Stimulated activated naive CD8-positive, alpha-beta T cell treated with anti-CD3 and anti-CD28 coated beads, Interleukin-15, Interleukin-2, amounts not matched to agents 100 U/mL and 50 U/mL, for 24 hours (primary cell): Measurements from ENCODE around the gene GRIA1.

Source experiments
- ATAC-seq: fragments of 150-1000 bp; cut with Tn5 transposase; one replicate; pipeline ENCODE4 v1.10.0; 2021
- DNase-seq: peaks from one replicate; pipeline ENCODE4 v3.0.0; 2021

GRIA1 gene

DNA sequence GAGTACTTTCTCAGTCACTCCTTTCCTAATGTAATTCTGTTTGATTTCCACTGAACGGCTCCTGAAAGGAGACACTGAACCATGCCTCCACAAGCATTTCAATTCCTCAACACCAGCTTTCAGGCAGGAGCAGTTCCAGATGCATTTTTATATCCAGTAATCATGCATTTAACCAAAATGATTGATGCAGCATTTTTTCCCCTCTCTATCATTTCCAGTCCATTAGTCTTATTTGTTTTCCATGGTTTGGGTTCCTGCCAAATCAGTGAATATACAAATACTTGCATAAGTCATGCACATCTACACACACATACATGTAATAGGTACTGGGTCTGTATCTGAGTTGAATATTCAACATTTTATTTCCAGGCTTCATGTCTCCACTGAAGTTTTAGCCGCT is 122.7 kb downstream of the GRIA1 start:
- ATAC-seq, result no peak

DNA sequence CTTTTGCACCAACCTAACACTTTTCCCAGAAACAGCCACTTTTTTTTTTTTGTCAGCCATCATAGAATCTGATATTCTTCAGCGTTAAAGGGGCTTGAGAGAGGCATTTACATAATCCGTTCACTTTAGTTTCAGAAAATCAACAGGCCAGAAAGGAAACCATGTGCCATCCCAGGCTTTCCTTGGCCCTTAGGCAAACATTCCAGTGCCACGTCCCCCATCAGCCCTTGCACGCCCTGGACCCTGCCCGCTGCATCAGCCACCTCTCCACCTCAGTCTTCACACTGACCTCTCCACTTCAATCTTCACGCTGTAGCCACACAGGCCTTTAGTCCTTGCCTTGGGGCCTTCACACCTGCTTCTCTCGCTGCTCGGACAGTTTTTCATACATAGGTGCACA is 123.2 kb downstream of the GRIA1 start:
- ATAC-seq (no peak), DNase-seq (no peak)

More for the DNA sequence above, 122.7 kb downstream of the GRIA1 start:
- DNase-seq, result no peak

DNA sequence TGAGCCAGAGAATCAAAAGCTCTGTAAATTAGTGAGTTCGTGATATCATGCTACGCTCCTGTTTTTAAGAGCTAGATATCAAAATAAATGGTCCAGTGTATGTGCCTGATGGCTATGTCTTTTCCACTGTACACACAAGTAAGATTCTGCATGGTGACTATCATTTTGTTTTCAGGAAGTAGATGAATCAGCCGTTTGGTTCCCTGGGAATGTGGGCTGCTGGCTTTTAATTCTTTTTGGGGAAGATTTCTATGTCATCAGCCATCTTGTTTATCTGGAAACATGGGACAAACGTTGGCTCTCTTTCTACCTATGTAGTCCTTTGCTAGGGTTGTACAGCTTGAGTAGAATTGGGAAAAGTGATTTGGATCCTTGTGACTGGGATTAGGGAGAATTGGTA is 126.7 kb downstream of the GRIA1 start:
- no peak for ATAC-seq
- DNase-seq, result no peak

DNA sequence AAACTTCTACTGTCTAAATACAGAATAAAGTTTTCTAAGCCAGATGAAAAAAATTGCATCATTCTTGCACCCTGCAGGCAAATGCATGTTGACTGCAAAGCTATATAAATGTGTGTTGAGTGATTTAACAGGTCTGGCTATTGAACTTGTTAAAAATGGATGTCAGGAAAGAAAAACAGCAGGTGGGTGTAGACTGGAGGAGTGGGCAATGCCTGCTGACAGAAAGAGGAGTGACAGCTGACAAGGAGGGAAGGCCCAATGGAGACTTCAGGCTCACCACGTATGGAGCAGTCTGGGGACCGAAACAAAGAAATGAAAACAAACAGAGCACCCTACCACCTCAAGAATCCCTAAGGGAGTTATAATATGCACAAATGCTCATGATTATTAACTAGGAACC is 127.8 kb downstream of the GRIA1 start:
- DNase-seq, result no peak
- ATAC-seq, result no peak

DNA sequence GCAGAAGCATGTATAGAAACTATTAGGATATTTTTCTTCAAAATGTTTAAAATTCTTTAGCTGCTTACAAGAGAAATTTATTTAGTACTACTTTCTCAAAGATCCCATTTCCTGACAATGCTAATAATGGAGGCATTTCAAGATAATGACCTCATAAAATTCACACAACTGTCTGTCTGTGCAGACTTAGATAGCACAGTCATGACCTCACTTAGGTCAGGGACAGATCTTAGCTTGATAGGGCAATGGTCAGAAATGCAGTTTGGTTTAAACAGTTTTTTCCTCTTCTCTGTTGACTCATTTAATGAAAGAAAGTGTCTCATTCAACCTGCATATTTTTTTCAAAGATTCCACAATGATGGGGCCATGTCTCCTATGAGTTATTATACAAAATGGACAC is 128.4 kb downstream of the GRIA1 start:
- ATAC-seq, result no peak
- DNase-seq, result no peak

DNA sequence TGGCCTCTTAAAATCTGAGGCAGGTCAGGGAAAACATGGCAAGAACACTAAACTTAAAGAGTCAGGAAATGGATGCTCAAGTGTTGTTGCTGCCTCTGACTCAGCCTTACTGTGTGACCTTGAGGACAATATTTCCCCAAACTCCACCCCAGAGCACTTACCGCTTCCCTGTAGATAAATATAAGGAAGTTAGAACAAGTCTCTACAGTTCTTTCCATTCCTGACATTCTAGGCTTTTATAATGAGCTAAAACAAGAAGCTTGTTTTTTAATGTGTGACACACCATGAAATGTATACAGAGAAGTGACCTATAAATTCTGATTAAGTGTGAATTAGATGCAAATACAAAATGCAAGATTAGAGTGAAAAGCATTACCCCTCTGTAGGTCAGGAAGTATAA is 129.3 kb downstream of the GRIA1 start:
- DNase-seq (no peak), ATAC-seq (no peak)

DNA sequence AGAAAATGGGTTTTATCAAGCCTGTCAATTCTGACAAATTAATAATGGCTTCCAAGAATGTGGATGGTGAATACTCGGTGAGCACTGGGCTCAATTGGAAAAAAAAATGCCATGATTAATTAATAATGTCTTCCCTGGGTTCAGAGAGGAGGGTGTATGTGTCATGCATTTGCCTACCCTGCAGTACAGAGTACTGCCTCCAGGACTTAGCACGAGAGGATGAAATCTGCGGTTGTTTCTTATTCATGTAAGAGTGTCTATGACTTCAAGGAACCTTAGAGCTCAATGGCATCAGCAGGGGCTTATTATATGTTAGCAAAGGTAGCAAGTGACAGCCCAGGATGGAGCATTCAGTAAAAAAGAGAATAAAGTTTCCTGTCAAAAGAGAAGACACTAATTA is 132.7 kb downstream of the GRIA1 start:
- DNase-seq, result no peak
- no peak for ATAC-seq

DNA sequence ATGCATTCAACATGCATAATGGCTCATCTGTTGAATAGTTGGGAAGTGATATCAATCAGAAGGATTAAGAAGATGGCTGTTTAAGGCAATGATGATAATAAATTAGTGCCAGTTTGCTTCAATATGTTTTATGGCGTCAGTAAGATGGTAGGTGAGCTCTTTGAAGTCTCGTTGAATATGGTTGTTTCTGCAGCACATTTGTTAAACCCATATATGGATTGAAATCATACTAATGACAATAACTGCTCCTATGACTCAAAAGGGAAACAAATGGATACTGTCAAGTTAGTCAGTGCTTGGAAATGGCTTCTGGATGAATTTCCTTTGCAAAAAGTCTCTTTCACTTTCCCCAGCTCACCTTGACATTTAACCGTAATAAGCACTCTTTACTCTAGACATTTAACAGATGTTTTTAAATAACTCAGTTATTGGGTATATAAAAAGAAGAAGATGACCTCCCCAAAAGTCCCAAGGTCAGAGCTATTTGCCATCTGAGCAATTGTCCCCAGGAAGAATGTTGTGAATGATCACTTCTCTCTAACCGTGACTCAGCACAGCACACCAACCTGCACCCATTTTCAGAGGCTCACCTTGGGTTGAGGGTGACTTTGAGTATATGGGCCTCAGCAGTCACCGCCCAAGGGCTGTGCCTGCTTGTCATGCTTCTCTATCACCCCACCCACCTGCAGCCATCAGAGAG is 133.4 kb downstream of the GRIA1 start:
- ATAC-seq, result no peak
- no peak for DNase-seq

DNA sequence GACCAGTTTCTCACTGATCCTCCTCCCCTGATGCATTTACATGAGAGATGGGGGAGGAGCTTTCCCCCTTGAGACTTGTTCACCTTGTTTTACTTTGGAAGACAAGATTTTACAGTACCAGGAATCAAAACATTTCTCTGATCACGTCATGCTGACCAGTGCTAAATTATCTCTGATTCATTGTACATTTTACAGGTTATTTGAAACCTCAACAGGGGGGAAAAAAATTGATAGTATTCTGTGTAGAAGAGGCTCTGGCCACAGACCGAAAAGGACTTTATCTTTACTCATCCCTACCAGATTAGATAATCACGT is 133.9 kb downstream of the GRIA1 start:
- DNase-seq (no peak), ATAC-seq (no peak)

DNA sequence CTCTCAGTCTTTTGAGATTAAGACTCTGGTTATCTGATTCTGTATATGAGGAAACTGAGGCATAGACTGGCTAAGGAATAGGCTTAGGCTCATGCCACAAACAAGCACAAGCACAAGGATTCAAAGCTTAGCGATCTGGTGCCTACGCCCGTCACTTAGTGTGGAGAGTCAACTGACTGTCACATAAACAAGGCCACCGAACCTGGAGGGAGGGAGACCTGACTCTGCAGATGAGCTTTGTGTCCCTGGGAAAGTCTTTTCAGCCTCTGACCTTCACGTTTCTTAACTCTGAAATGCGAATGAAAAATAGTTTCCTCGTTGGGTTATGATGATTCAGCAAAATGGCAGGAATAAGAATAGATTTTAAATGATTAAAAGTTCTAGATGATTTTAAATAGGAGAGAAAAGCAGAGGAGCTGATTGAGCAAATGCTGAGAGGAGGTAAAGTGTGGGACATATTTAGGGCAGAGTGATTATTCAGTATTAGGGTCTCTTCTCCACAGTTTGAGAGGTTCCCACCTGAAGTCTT is 135.4 kb downstream of the GRIA1 start:
- ATAC-seq, result no peak
- DNase-seq, result no peak

DNA sequence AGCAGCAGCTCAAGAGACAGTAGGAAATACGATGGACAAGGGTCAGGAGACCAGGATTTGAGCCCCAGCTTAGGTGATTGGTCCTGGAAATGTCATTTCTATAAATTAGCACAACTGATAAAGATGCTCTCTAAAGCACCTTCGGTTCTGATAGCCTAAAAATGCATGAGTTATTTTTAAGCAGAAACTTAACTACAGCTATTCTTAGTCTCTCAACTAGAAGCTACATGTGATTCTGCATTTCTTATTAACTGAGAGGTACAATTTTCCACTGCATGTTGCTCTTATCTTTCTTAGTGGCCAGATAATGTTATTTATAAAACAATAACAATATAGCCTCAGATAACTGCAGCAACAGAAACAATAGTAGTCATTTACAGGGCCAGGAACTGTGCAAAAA is 136.4 kb downstream of the GRIA1 start:
- DNase-seq (no peak), ATAC-seq (no peak)

DNA sequence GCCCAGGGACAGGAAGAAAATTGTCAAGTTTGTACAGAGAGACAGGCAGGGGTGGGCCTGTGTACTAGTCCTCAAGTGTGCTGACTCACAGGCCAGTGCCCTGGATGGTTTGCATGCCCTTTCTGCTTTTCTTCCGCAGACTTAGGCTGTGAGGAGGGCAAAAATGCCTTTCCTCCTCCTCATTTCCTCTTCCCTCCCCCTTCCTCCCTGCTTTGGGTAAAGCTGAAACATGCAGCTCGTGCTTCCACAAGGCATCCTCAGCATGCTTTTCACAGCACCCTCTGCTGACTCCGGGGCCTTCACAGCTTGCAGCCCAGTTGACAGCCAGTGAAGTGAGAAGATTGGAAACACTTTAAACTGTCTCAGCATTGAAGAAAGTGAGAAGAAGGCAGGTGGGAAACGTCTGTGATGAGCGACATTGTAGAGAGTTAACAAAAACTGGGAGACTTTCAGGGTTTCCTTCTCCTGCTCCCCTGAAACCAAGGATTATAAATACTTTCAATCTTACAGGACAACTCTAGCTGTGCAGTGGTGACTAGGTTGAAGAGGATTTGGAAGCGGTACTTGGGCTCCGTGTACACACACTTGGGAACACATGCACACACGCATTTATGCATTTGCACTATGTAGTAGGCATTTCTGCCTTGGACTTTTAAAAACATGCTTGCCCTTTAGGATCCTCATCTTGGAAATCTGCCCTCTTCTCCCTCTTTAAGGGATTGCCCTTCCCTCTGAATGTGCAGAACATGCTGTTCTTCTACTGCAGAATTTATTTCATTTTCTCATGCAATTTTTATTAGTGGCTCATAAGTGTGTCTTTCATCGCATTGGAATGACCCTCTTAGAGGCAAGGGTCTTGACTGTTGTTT is 138.8 kb downstream of the GRIA1 start:
- no peak for DNase-seq
- ATAC-seq, result no peak

DNA sequence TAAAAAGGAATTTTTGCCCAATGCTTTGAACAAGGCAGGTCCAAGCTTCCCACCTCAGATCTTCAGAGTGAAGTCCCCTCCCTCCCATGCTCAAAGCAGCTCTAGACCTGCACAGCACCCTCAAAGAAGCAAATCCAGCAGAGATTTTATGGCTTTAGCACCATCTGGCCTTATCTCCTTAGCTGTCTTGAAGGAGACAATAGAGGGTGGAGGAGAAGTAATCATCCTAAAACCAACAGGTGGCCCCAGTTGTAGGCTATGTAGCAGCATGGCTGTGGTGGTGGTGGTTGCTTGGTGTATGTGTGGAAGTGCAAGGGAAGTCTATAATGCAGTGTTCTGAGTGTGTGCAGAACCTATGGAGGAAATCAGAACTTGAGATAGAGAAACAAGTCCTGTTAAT is 140.1 kb downstream of the GRIA1 start:
- no peak for DNase-seq
- no peak for ATAC-seq

DNA sequence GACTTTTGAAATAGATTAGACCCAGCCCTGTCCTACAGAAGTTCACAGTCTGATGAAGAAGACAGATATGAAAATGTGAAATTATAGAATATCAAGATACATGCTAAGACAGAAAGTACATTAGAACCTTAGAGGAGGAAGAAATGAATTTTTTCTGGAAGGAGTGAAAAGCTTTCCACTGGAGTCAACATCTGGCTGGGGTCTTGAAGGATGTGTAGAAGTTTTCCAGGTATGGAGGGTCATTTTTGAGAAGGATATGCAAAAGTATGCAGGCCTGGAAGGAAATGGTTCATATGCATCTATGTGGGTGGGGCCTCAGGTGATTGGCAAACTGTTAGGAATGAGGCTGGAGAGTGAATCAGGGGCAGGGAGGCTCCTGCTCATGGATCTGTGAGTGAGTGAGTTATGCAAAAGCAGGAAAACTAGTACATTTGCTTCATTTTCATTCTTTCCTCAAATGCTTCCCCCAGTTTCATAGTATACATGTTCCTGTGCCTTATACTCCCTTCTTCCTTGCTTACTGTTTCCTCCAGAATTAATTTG is 142.3 kb downstream of the GRIA1 start:
- no peak for ATAC-seq
- DNase-seq, result no peak

DNA sequence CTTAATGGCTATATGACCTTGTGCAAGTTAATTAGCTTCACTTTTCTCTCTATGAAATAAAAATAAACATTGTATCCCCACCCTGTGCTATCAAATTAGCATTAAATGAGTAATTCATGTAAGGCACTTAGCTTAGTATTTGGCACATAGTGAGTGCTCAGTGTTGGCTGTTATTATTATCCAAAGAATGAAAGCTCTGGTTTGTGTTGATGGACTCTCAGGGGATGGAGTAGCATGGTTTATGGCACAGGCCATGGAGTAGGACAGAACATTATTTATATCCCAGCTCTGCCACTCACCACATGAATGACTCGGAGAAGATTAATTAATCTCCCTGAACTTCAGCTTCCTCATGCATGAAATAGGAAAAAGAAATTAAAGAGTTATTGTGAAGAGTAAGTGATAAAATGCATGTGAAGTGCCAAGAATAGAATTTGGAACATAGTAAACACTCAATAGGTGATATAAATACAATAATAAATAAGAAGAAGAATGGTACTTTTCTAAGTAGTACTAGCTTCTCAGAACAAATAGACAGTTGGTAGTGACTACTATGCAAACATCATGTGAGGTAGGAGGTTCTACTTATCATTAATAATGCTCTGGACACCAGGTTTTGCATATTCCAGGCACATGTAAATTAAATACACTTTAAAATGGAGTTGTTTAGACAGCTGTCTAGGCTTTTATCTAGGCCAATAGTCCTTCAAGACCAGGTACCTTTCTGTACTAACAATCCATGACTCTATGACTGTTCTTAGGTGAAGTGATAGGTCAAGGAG is 146.4 kb downstream of the GRIA1 start:
- ATAC-seq (no peak), DNase-seq (no peak)

DNA sequence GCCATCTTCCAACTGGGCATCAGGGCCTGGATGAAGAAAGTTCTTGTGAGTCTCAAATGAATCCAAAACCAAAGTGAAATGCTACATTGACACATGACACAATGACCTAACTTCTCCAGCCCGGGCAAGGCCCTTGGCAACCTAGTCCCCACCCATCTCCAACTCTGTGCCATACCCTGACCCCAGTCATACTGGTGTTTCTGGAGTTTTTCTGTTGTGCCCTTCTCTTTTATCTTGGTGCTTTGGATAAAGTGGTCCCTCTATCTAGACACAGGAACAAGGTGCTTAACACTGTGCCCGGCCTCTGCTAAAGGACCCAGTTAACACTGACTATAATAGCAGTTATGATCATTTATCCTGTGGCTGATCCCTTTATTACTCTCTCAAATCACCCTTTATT is 149.8 kb downstream of the GRIA1 start:
- no peak for DNase-seq
- no peak for ATAC-seq

DNA sequence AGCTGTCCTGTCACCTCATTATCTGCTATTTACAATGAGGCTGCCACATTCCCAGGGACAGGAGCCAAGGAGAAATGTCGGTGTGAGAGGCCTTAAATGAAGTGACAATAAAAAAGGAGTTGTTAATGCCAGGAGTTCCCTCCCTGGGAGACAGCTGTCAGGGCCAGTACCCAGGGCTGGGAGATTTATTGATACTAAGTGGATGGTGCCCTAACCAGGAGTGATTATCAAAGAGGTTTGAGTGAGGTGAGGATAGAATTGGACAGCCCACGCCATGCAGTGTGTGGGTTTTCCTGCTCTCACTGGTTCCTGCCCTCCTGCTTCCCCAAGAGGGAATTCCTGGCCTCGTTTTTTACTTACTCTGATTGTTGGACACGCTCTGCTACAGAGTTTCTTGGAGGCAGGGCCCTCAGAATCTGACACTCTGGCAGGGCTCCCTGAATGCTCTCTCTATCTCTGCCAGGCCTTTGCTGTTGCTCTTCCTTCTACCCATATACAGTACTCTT is 150.8 kb downstream of the GRIA1 start:
- ATAC-seq, result no peak
- DNase-seq, result no peak

DNA sequence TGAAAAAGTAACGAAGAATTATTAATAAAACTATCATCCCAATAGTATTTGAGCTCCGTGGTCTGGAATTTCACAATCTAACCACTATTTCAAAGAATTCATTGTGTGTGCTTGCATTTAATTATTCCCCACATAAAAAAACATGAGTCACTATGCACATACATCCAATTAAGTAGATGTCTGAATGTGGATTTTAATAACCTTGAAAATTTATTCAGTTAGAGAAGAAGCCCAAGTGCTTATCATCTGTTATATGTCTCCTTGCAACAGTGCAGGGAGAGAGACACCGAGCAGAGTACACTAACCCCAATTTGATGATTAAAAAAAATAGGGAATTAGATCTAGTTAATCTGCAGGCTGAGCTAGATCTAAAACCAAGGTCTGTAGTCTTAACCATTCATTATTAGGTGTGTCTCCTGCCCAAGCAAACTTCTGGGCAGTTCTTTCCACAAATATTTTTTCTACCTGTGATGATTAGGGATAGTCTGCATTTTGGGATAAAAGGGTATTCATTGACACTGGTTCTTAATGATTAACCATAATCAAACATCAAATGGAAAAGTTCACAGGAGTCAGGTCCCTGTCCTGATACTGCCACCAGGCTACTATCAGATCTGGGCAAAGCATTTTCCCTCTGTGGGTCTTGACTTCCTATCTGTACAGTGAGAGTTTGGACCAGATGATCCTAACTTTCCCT is 164.2 kb downstream of the GRIA1 start:
- ATAC-seq (no peak), DNase-seq (no peak)

DNA sequence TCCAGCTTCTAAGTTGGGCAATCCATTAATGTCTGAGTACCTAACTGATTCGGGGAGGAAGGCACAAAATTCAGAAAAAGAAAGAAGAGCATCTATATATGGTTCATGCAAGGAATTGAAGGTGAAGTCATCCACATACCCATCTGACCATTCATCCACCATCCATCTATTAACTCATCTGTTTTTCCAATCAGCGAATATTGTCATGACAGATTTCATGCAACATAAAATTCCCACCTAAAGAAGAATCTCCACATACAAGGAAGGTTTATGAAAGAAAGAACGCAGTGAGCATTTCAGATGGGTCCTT is 164.7 kb downstream of the GRIA1 start:
- ATAC-seq (no peak), DNase-seq (no peak)

DNA sequence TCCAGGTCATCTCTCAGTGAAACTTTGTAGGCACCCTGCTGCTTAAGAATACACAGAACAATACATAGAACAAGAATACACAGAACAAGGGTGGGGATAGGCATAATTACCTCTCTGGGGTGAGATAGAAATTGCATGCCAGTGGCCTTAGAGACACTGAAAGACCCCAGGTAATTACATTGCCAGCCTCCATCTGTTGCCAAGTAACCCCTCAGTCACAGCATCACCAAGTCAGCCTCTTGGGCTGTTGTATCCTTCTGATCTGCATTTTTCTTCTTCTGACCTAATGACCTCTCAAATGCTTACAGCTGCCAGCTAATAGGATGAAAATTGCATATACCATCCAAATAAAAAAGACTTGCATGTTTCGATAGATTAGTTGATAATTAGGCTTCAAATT is 167.7 kb downstream of the GRIA1 start:
- ATAC-seq, result no peak
- no peak for DNase-seq

DNA sequence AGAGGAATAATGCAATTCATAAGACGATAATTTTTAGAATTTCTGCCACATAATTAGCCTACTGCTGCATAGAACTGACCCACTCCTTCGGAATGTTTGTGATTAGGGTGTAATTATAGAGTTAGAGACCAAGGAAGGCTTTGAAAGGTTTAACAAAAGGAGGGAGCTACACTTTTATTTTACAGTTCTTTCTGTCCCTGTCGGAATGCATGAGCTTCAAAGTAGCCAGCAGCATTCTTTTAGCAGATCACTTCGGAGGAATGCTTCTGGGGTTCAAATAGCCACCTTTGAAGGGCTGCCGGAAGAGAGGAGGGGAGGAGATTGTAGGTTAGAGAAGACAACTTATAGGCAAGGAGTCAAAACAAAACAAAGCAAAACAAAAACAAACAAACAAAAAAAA is 168.1 kb downstream of the GRIA1 start:
- ATAC-seq (no peak), DNase-seq (no peak)
